Activated CD8-positive, alpha-beta memory T cell treated with anti-CD3 and anti-CD28 coated beads, Interleukin-2, amount 50 U/mL, for 4 hours (primary cell): ENCODE measurements around the gene AP3S2.

Experiments used
- DNase-seq: peaks from one replicate; pipeline ENCODE4 v3.0.0-alpha.2; 2020

Gene AP3S2

DNA sequence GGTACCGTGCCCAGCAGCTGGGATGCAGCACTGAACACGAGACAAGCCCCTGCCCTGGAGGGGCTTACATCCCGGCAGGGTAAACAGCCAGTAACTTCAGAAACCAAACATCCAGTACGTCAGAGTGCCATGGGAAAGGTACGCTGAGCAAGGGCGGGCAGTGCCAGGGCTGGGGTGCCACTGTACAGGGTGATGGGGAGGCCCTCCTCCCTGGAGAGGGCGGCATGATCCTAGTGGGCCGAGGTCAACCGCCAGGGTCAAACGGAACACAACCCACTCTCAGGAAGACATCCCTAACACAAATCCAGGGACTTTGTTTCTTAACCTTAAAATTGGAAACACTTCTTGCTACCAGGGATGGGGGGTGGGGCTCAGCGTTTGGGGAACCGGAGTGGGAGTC lies 63.2 kb downstream of the AP3S2 start:
- DNase-seq, result no peak

- DNase-seq, result no peak
These were observed 64.0 kb downstream of the AP3S2 start for GRCh38 chr15:89829616-89830440.

- no peak for DNase-seq
These were observed 64.6 kb downstream of the AP3S2 start for GRCh38 chr15:89829161-89829560.

DNA sequence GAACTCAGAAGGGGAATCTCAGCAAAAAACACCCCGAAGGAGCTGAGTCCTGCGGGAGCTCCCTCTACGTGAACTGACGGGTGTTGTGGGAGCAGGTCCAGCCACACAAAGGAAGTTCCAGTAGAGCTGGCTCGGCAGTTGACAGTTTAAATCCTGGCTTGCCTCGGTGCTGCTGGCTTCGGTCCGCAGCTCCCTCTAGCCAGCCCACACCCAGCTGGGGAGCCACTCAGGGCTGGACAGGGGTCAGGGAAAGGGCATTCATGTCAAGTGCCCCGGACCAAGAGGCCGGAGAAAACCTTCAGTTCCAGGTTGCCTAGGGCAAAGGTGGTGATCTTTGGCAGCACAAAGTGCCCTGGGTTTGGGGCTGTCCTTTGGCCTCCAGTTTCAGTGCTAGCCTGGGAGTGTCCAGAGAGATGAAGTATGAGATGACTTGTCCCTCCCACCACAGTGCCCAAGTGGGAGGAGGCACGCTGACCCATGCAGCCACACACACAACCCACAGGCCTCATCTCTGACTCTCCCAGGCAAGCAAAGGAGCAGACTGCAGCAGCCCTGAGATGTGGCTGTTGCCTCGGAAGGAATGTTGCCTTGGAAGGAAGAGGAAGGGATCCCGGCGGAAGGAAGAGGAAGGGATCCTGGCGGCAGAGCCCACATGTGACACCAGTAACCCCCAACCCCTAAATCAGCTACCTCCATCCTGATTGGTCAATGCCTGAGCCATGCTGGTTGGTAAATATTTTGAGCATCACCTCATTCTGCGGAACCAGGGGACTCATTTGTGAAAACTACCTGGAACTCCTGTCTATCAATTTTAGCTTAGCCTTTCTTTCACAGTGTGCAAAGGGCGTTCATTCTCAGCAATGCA lies 65.3 kb downstream of the AP3S2 start:
- no peak for DNase-seq

- DNase-seq, result no peak
These were observed 66.0 kb downstream of the AP3S2 start for GRCh38 chr15:89827829-89828228.

- no peak for DNase-seq
These were observed 66.8 kb downstream of the AP3S2 start for GRCh38 chr15:89826671-89827655.

- no peak for DNase-seq
These were observed 68.4 kb downstream of the AP3S2 start for GRCh38 chr15:89825271-89825940.

DNA sequence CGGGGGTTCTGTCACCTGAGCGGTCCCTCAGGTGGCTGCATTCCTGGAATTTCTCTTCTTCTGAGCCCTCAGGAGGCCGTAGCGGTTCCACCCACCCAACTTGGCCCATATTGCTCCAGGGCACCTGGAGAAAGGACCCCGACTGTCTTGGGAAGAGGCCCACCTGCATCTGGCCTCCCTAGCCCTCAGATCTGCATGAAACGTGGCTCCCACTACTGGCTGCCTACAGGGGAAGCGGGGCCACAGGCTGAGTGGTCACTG lies 69.3 kb downstream of the AP3S2 start:
- no peak for DNase-seq

GRCh38 chr15:89823836-89824606 lies 69.8 kb downstream of the AP3S2 start:
- no peak for DNase-seq

DNA sequence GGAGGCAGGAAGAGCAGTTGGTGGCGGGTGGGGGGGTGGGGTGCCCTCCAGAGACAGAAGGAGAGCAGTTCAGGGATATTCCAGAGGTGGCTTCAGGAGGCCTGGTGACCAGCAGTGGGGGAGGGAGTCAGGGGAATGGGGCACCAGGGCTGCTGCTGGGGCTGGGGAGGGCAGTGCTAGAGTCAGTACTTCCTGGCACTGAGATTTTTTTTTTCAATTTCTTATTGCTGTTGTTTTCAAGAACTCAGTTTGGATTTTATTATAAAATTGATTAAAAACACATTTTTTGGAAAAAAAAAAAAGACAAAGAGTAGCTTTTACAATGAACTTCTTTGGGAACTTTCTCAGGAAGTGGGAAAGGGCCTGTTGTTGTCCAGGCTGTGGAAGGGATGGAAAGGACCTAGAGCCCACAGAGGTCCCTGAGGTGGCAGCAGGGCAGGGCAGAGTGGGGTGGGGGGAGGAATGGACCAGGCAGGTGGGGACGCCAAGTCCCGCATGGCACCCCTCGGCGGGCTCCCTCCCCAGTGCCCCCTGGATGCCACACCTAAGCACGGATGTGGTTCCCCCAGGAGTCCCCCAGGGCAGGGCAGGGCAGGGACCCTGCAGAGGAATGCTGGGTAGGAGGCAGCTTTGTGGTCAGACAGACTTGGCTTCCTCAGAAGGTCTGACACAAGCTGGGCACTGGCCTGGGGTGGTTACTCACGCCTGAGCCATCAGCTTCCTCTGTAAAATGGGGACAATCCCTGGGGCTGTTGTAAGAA lies 70.7 kb downstream of the AP3S2 start:
- no peak for DNase-seq

DNA sequence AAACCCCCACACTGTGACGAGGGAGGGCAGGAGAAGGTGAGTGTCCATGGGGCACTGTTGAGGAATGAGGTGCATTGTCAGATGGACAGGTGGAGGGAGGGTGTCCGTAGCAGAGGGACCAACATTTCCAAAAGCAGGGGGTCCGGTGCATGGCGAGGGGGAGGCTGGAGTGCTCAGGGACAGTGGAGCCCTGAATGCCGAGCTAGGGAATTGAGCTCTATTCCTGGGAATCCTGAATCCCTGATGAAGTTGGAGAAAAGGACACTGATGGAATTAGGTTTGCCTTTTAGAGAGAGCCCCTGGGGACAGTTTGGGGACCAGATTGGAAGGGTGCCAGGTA lies 71.2 kb downstream of the AP3S2 start:
- DNase-seq, result no peak

GRCh38 chr15:89822026-89822425 lies 71.8 kb downstream of the AP3S2 start:
- no peak for DNase-seq

- no peak for DNase-seq
These were observed 72.9 kb downstream of the AP3S2 start for GRCh38 chr15:89820666-89821611.

DNA sequence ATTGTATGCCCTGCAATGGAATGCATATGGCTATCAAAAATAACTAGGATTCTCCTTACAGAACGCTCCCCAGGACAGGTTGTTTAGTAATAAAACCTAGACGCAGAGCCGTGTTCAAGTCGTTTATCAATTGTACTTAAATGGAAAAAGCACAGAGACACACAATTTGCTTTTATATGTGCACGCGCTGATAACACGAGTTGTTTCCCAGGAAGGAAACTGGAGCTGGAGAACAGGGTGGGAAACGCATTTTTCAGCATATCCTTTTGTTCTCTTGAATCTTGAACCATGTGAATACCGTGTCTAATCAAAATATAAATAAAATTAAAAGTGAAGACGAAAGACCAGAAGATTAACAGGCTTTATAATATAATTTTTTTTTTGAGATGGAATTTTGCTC lies 75.5 kb downstream of the AP3S2 start:
- DNase-seq, result no peak

- DNase-seq, result no peak
These were observed 76.0 kb downstream of the AP3S2 start for GRCh38 chr15:89817701-89818280.

DNA sequence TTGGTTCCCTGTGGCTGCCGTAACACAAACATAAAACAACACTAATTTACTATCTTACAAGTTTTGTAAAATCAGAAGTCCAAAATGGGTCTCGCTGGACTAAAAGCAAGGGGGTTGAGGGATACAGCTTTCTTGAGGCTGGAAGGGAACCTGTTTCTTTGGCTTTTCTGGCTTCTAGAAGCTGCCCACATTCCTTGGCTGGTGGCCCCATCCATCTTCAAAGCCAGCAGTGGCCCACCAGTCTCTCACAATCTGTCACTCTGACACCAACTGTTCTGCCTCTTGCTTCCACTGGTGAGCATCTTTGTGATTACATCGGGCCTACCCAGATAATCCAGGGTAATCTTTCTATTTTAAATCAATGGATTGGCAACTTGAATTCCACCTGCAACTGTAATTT lies 78.0 kb downstream of the AP3S2 start:
- DNase-seq, result no peak

DNA sequence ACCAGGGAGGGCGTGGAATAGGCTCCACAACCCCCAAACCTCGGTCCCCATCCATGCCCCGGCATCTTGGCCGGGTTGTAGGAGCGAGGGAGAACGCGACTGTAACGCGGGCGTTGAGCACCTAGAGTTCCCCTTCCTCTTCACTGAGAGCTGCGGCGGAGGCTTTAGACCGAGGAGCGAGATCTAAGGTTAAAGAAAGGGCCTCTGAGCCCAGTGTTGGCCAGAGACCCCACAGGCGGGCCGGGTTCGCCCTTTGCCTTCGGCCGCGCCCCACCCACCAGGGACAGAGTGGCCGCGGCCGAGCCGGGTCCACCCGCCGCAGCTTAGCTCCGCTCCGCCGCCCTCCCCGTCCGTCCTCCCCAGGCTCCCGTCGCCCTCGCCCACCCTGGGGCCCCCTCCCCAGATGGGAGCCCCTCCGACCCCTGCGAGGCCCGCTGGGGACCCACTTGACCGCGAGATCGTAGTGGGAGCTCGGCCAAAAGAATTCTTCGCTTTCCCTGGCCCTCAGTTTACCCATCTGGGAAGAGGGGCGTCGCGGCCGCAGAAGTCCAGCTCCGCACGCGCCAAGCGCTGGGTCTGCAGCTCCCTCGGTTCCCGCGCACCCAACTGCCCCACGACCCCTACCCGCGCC lies 79.6 kb downstream of the AP3S2 start:
- DNase-seq, result no peak

- no peak for DNase-seq
These were observed 80.2 kb downstream of the AP3S2 start for GRCh38 chr15:89813381-89814111.
